HEK293 (cell line): ENCODE results near the gene PFAS.

Experiments
- CTCF ChIP-seq: fragments of 450-650 bp; formaldehyde crosslinking; IDR thresholded peaks from 2 replicates; pipeline ENCODE4 v1.5.1; 2016; ENCODE audit warnings: missing biosample characterization, missing genetic modification characterization
- YY1 ChIP-seq: fragments of 450-650 bp; formaldehyde crosslinking; IDR thresholded peaks from 2 replicates; pipeline ENCODE4 v1.5.1; 2018; ENCODE audit warnings: missing biosample characterization, missing genetic modification characterization
- YY2 ChIP-seq: fragments of 450-650 bp; formaldehyde crosslinking; IDR thresholded peaks from 2 replicates; pipeline ENCODE4 v1.5.1; 2016; ENCODE audit warnings: missing biosample characterization, missing genetic modification characterization
- ZBTB48 ChIP-seq: fragments of 450-650 bp; formaldehyde crosslinking; IDR thresholded peaks from 2 replicates; pipeline ENCODE4 v1.5.1; 2016; ENCODE audit warnings: missing biosample characterization, missing genetic modification characterization
- ZNF121 ChIP-seq: fragments of 450-650 bp; formaldehyde crosslinking; IDR thresholded peaks from 2 replicates; pipeline ENCODE4 v1.5.1; 2016; ENCODE audit warnings: missing biosample characterization, missing genetic modification characterization
- ZNF274 ChIP-seq, 2 experiments: fragments of 200-500 bp in 1 of 2; fragments of 450-650 bp in 1 of 2; sonication (Bioruptor generic) in 1 of 2; formaldehyde crosslinking in 1 of 2; IDR thresholded peaks; 2 replicates each; pipeline versions ENCODE4 v1.5.1 to v1.6.1; 2014 to 2016; ENCODE audit warnings: borderline replicate concordance in 1 of 2, inconsistent platforms in 1 of 2, low read length in 1 of 2, missing biosample characterization in 1 of 2, missing genetic modification characterization in 1 of 2
- ZNF391 ChIP-seq: fragments of 450-650 bp; formaldehyde crosslinking; IDR thresholded peaks from 2 replicates; pipeline ENCODE4 v1.5.1; 2016; ENCODE audit warnings: low read depth, missing biosample characterization, missing genetic modification characterization, borderline replicate concordance
- TF ChIP-seq, protein P1 (sequence below): fragments of 450-650 bp; formaldehyde crosslinking; IDR thresholded peaks from 2 replicates; pipeline ENCODE4 v1.5.1; 2016; ENCODE audit warnings: missing biosample characterization, missing genetic modification characterization

GRCh38 chr17:8244768-8245167 lies 4.3 kb upstream of the PFAS start:
- TF ChIP-seq YY2 (tag by site-specific recombination) (no peak), CTCF (tag by site-specific recombination) (no peak), ZBTB48 (tag by site-specific recombination) (no peak), ZNF274 (IDR thresholded peaks at IDR 0.05; ENCODE audit: low read length) (no peak), ZNF274 (tag by site-specific recombination; IDR thresholded peaks at IDR 0.05; ENCODE audit: borderline replicate concordance) (no peak), YY1 (tag by site-specific recombination) (no peak), ZNF391 (no peak), ZNF121 (no peak)
- TF ChIP-seq, protein P1, sequence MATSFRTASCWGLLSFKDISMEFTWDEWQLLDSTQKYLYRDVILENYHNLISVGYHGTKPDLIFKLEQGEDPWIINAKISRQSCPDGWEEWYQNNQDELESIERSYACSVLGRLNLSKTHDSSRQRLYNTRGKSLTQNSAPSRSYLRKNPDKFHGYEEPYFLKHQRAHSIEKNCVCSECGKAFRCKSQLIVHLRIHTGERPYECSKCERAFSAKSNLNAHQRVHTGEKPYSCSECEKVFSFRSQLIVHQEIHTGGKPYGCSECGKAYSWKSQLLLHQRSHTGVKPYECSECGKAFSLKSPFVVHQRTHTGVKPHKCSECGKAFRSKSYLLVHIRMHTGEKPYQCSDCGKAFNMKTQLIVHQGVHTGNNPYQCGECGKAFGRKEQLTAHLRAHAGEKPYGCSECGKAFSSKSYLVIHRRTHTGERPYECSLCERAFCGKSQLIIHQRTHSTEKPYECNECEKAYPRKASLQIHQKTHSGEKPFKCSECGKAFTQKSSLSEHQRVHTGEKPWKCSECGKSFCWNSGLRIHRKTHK (tag by site-specific recombination) = no peak
